Neuronal stem cell (in vitro differentiated cells): ENCODE data around the gene TIMP4.

Source experiments
- DNase-seq: peaks from one replicate; pipeline ENCODE4 v3.0.0-alpha.2; 2013; ENCODE audit warnings: low spot score
- H2AFZ ChIP-seq: one replicate; pipeline ENCODE4 v1.6.1; 2013; ENCODE audit warnings: mild to moderate bottlenecking, low read length, inconsistent platforms
- H2AK5ac ChIP-seq: 2 replicates; pipeline ENCODE4 v1.6.1; 2013; ENCODE audit warnings: low read depth, mild to moderate bottlenecking, inconsistent platforms, low read length, moderate library complexity, mixed read lengths
- H2BK120ac ChIP-seq: 2 replicates; pipeline ENCODE4 v1.6.1; 2013; ENCODE audit warnings: low read depth, mild to moderate bottlenecking, inconsistent platforms, low read length, moderate library complexity, mixed read lengths
- H2BK12ac ChIP-seq: one replicate; pipeline ENCODE4 v1.6.1; 2013; ENCODE audit warnings: low read length, inconsistent platforms
- H2BK15ac ChIP-seq: 2 replicates; pipeline ENCODE4 v1.6.1; 2013; ENCODE audit warnings: mild to moderate bottlenecking, low read length, inconsistent platforms, mixed read lengths
- H2BK5ac ChIP-seq: one replicate; pipeline ENCODE4 v1.6.1; 2013; ENCODE audit warnings: inconsistent platforms, mild to moderate bottlenecking, low read length, moderate library complexity
- H3K14ac ChIP-seq: one replicate; pipeline ENCODE4 v1.6.1; 2013; ENCODE audit warnings: low read length, inconsistent platforms
- H3K18ac ChIP-seq: 2 replicates; pipeline ENCODE4 v1.6.1; 2013; ENCODE audit warnings: low read length, inconsistent platforms
- H3K23ac ChIP-seq: 2 replicates; pipeline ENCODE4 v1.6.1; 2013; ENCODE audit warnings: low read depth, mild to moderate bottlenecking, mixed read lengths, low read length, inconsistent platforms; ENCODE audit not compliant: poor library complexity
- H3K27ac ChIP-seq: replicated peaks from 3 replicates; pipeline ENCODE4 v1.5.1; 2013; ENCODE audit warnings: low read length, inconsistent platforms
- H3K27me3 ChIP-seq, 3 experiments: 2 replicates each; pipeline ENCODE4 v1.6.1; 2013; ENCODE audit warnings: low read length in 3 of 3, mild to moderate bottlenecking in 2 of 3, inconsistent platforms in 1 of 3, low read depth in 1 of 3, mixed read lengths in 1 of 3, moderate library complexity in 1 of 3; ENCODE audit not compliant: control insufficient read depth in 3 of 3, insufficient read depth in 3 of 3
- H3K36me3 ChIP-seq, 2 donors: replicated peaks in 1 of 2; 2 replicates each; pipeline ENCODE4 v1.6.1; 2013; ENCODE audit warnings: low read length in 2 of 2; ENCODE audit not compliant: control insufficient read depth in 2 of 2, insufficient read depth in 2 of 2
- H3K4ac ChIP-seq: 2 replicates; pipeline ENCODE4 v1.6.1; 2013; ENCODE audit warnings: inconsistent platforms, mild to moderate bottlenecking, low read length, moderate library complexity
- H3K4me1 ChIP-seq, 2 donors: 1 replicate in 1 of 2; 2 replicates in 1 of 2; pipeline ENCODE4 v1.6.1; 2013; ENCODE audit warnings: low read length in 2 of 2, low read depth in 1 of 2; ENCODE audit not compliant: control insufficient read depth in 2 of 2, insufficient read depth in 1 of 2
- H3K4me2 ChIP-seq: one replicate; pipeline ENCODE4 v1.6.1; 2013; ENCODE audit warnings: mild to moderate bottlenecking, low read length, inconsistent platforms; ENCODE audit not compliant: insufficient read depth, poor library complexity, severe bottlenecking
- H3K4me3 ChIP-seq, 2 donors: 2 replicates each; pipeline ENCODE4 v1.5.1; 2013; ENCODE audit warnings: low read length in 2 of 2, mild to moderate bottlenecking in 2 of 2, inconsistent platforms in 1 of 2, moderate library complexity in 1 of 2
- H3K79me1 ChIP-seq: one replicate; pipeline ENCODE4 v1.6.1; 2013; ENCODE audit warnings: low read depth, mild to moderate bottlenecking, inconsistent platforms, low read length, moderate library complexity
- H3K9ac ChIP-seq: one replicate; pipeline ENCODE4 v1.6.1; 2013; ENCODE audit warnings: mild to moderate bottlenecking, low read depth, low read length, inconsistent platforms; ENCODE audit not compliant: poor library complexity
- H3K9me3 ChIP-seq, 2 donors: replicated peaks in 1 of 2; 2 replicates each; pipeline versions ENCODE3 to v1.6.1; 2013; ENCODE audit warnings: low read length in 2 of 2, mild to moderate bottlenecking in 2 of 2, inconsistent platforms in 1 of 2, low read depth in 1 of 2, mixed read lengths in 1 of 2, moderate library complexity in 1 of 2; ENCODE audit not compliant: control insufficient read depth in 2 of 2, insufficient read depth in 1 of 2
- H4K8ac ChIP-seq: one replicate; pipeline ENCODE4 v1.6.1; 2013; ENCODE audit warnings: low read depth, mild to moderate bottlenecking, inconsistent platforms, low read length, moderate library complexity
- H4K91ac ChIP-seq: one replicate; pipeline ENCODE4 v1.6.1; 2013; ENCODE audit warnings: low read length, low read depth, mild to moderate bottlenecking, inconsistent platforms; ENCODE audit not compliant: poor library complexity
- WGBS, 2 donors: extraction: QIAGEN DNeasy Blood & Tissue Kit; methylation state at CpG; one replicate each; pipeline ENCODE4 v1.1.7; 2013; ENCODE audit warnings: missing lambda C conversion rate in 2 of 2, mixed read lengths in 1 of 2; ENCODE audit not compliant: insufficient read length in 2 of 2, insufficient replicate concordance in 1 of 2; ENCODE audit errors: extremely low coverage in 2 of 2; 5-methylcytosine and 5-hydroxymethylcytosine counted together

TIMP4 gene

GRCh38 chr3:12117473-12117872 lies 41.2 kb downstream of the TIMP4 start:
- Histone ChIP-seq H3K79me1 (no peaks in the 10 kb centered on the region), H3K9me3 (no peaks in the 10 kb centered on the region), H2BK120ac (no peak overlapping the region), H3K4ac (no peak overlapping the region), H3K23ac (no peak overlapping the region), H2AK5ac (no peak overlapping the region), H3K4me1 (no peaks in the 10 kb centered on the region), H3K18ac (no peak overlapping the region), H2AFZ (no peak overlapping the region), H3K27ac (no peak overlapping the region), H2BK5ac (no peak overlapping the region), H3K4me3 (no peak overlapping the region), H3K27me3 (no peaks in the 10 kb centered on the region), H4K91ac (no peak overlapping the region), H3K14ac (no peak overlapping the region), H2BK12ac (no peak overlapping the region), H3K36me3 (no peaks in the 10 kb centered on the region), H2BK15ac (no peak overlapping the region), H3K4me2 (no peak overlapping the region), H4K8ac (no peak overlapping the region), H3K9ac (no peak overlapping the region)
- no peak for DNase-seq

- no peak overlapping the region for H2AK5ac ChIP-seq
- H3K14ac ChIP-seq = no peak overlapping the region
- H3K79me1 ChIP-seq = no peaks in the 10 kb centered on the region
- no peak overlapping the region for H2BK15ac ChIP-seq
- no peak overlapping the region for H2BK120ac ChIP-seq
- H3K18ac ChIP-seq = no peak overlapping the region
- no CpG with 5 or more reads among the region's 4 CpGs for WGBS, 2 donors
- H4K8ac ChIP-seq = no peak overlapping the region
- no peaks in the 10 kb centered on the region for H3K36me3 ChIP-seq
- H2BK12ac ChIP-seq = no peak overlapping the region
- no peak overlapping the region for H4K91ac ChIP-seq
- no peak overlapping the region for H3K23ac ChIP-seq
- H3K4me2 ChIP-seq = no peak overlapping the region
- no peak overlapping the region for H2BK5ac ChIP-seq
- H3K4me3 ChIP-seq = no peak overlapping the region
- DNase-seq = no peak
- no peak overlapping the region for H2AFZ ChIP-seq
- H3K4ac ChIP-seq = no peak overlapping the region
- no peak overlapping the region for H3K9ac ChIP-seq
- no peaks in the 10 kb centered on the region for H3K9me3 ChIP-seq
- no peaks in the 10 kb centered on the region for H3K4me1 ChIP-seq
- no peaks in the 10 kb centered on the region for H3K27me3 ChIP-seq
- H3K27ac ChIP-seq = no peak overlapping the region
Observed at GRCh38 chr3:12116870-12117269, 41.8 kb downstream of the TIMP4 start.

GRCh38 chr3:12115849-12116248 lies 42.9 kb downstream of the TIMP4 start:
- Histone ChIP-seq H2AK5ac (no peak overlapping the region), H3K4me3 (no peak overlapping the region), H2BK5ac (no peak overlapping the region), H2BK15ac (no peak overlapping the region), H3K14ac (no peak overlapping the region), H3K9me3 (no peaks in the 10 kb centered on the region), H2BK12ac (no peak overlapping the region), H4K91ac (no peak overlapping the region), H3K18ac (no peak overlapping the region), H2AFZ (no peak overlapping the region), H3K23ac (no peak overlapping the region), H4K8ac (no peak overlapping the region), H3K27ac (no peak overlapping the region), H3K79me1 (no peaks in the 10 kb centered on the region), H3K36me3 (no peaks in the 10 kb centered on the region), H3K4ac (no peak overlapping the region), H2BK120ac (no peak overlapping the region), H3K9ac (no peak overlapping the region), H3K27me3 (no peaks in the 10 kb centered on the region), H3K4me2 (no peak overlapping the region), H3K4me1 (no peaks in the 10 kb centered on the region)
- no CpG with 5 or more reads among the region's 3 CpGs for WGBS, 2 donors
- no peak for DNase-seq

GRCh38 chr3:12115104-12115503 lies 43.6 kb downstream of the TIMP4 start:
- Histone ChIP-seq H2BK5ac (no peak overlapping the region), H2BK15ac (no peak overlapping the region), H3K27me3 (no peaks in the 10 kb centered on the region), H3K18ac (no peak overlapping the region), H3K9me3 (peaks cover 0 to under 1% of the 10 kb centered on the region in 2 donors), H2BK120ac (no peak overlapping the region), H3K14ac (no peak overlapping the region), H3K4me3 (no peak overlapping the region), H2BK12ac (no peak overlapping the region), H3K23ac (no peak overlapping the region), H4K91ac (no peak overlapping the region), H2AK5ac (no peak overlapping the region), H2AFZ (no peak overlapping the region), H3K27ac (no peak overlapping the region), H3K4me2 (no peak overlapping the region), H3K4me1 (no peaks in the 10 kb centered on the region), H3K79me1 (no peaks in the 10 kb centered on the region), H4K8ac (no peak overlapping the region), H3K9ac (no peak overlapping the region), H3K4ac (no peak overlapping the region), H3K36me3 (no peaks in the 10 kb centered on the region)
- WGBS, 2 donors = no CpG with 5 or more reads among the region's 3 CpGs
- DNase-seq = no peak
